AG08396 (cell line): Measurements from ENCODE around the gene ARID3B.
"Not testable (repeated sequence)": the region's sequence is repeated elsewhere in the genome, so short reads cannot be mapped to it uniquely, and the experiment has no call there.

Experiments
- DNase-seq: peaks from one replicate; pipeline ENCODE4 v3.0.0; 2012; ENCODE audit warnings: low spot score, mixed read lengths

ARID3B gene

GRCh38 chr15:74540761-74541493, at the start of gene ARID3B:
Gene ARID3B (plus strand): TSS chr15:74541220. CDS start chr15:74543937, 2,717 bp downstream.
- DNase-seq = peak; percentile 95

- DNase-seq = no peak
Observed at GRCh38 chr15:74496648-74497047, 44.4 kb upstream of the ARID3B start.

- no peak for DNase-seq
Observed at GRCh38 chr15:74497584-74497983, 43.4 kb upstream of the ARID3B start.

- DNase-seq = no peak
Observed at GRCh38 chr15:74499366-74499765, 41.7 kb upstream of the ARID3B start.

- no peak for DNase-seq
Observed at GRCh38 chr15:74500401-74500800, 40.6 kb upstream of the ARID3B start.

- DNase-seq = no peak
Observed at GRCh38 chr15:74502301-74502700, 38.7 kb upstream of the ARID3B start.

- no peak for DNase-seq
Observed at GRCh38 chr15:74504418-74504817, 36.6 kb upstream of the ARID3B start.

- DNase-seq = no peak
Observed at GRCh38 chr15:74504836-74505235, 36.2 kb upstream of the ARID3B start.

GRCh38 chr15:74505837-74506514, 35.0 kb upstream of the ARID3B start:
- no peak for DNase-seq

- no peak for DNase-seq
Observed at GRCh38 chr15:74506515-74506840, 34.5 kb upstream of the ARID3B start.

- no peak for DNase-seq
Observed at GRCh38 chr15:74511583-74511982, 29.4 kb upstream of the ARID3B start.

- DNase-seq = not testable (repeated sequence)
Observed at GRCh38 chr15:74514059-74514458, 27.0 kb upstream of the ARID3B start.

GRCh38 chr15:74517096-74517495, 23.9 kb upstream of the ARID3B start:
- no peak for DNase-seq

GRCh38 chr15:74519311-74519710, 21.7 kb upstream of the ARID3B start:
- no peak for DNase-seq

- DNase-seq = no peak
Observed at GRCh38 chr15:74520407-74520806, 20.6 kb upstream of the ARID3B start.

- DNase-seq = no peak
Observed at GRCh38 chr15:74523982-74524381, 17.0 kb upstream of the ARID3B start.

GRCh38 chr15:74525309-74525708, 15.7 kb upstream of the ARID3B start:
- DNase-seq = no peak

- DNase-seq = no peak
Observed at GRCh38 chr15:74525945-74526344, 15.1 kb upstream of the ARID3B start.

GRCh38 chr15:74528876-74529275, 12.1 kb upstream of the ARID3B start:
- no peak for DNase-seq

GRCh38 chr15:74529921-74530320, 11.1 kb upstream of the ARID3B start:
- DNase-seq = no peak

GRCh38 chr15:74530771-74531143, 10.3 kb upstream of the ARID3B start:
- DNase-seq = no peak

- DNase-seq = peak; percentile 70
Observed at GRCh38 chr15:74531144-74531811, 9.7 kb upstream of the ARID3B start.

GRCh38 chr15:74535388-74536084, 5.5 kb upstream of the ARID3B start:
- no peak for DNase-seq
